Activated naive CD8-positive, alpha-beta T cell treated with anti-CD3 and anti-CD28 coated beads, Interleukin-2, amount 50 U/mL, for 24 hours (primary cell): ENCODE data around the gene NPSR1.

ENCODE experiments used
- ATAC-seq: fragments of 150-1000 bp; cut with Tn5 transposase; one replicate; pipeline ENCODE4 v1.10.0; 2021
- DNase-seq: peaks from one replicate; pipeline ENCODE4 v3.0.0; 2021
- H3K27ac Mint-ChIP-seq: one replicate; pipeline ENCODE4 v1.8.0; 2021; ENCODE audit warnings: mild to moderate bottlenecking, mixed read lengths
- H3K27me3 Mint-ChIP-seq: one replicate; pipeline ENCODE4 v1.8.0; 2021; ENCODE audit warnings: mixed read lengths
- H3K36me3 Mint-ChIP-seq: one replicate; pipeline ENCODE4 v1.8.0; 2021; ENCODE audit warnings: low read depth, mixed read lengths
- H3K4me1 Mint-ChIP-seq: one replicate; pipeline ENCODE4 v1.8.0; 2021; ENCODE audit warnings: mixed read lengths
- H3K4me3 Mint-ChIP-seq: one replicate; pipeline ENCODE4 v1.8.0; 2021; ENCODE audit warnings: mild to moderate bottlenecking, moderate library complexity, mixed read lengths
- H3K9me3 Mint-ChIP-seq: one replicate; pipeline ENCODE4 v1.8.0; 2021; ENCODE audit warnings: mixed read lengths

NPSR1 gene

DNA sequence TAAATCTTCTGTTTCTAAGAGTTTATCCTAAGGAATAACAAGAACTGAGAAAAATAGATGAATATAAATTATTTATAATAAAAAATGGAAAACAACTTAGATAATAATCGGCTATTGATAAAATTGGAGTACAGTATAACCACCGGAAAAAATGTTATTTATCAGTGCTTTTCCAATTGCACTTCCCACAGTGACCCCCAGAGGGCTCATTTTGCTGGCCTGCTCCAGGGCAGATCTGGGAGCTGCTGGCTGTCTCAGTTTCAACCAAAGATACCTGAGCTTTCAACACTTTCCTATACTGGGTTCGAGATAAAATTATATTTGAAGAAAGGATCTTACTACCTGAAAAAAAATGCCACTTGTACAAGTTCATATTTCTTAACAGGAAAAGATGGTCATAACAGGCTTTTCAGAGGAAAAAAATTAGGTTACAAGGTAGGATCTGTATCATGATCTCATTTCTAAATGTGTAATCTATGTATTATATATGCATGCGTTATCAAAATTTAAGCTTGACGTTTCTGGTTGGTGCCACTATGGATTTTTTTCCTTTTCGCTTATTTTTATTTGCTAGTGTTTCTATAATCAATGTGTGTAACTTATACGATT, 165.7 kb downstream of the NPSR1 start:
- DNase-seq (peak; percentile 59), ATAC-seq (no peak)
- H3K4me1 Mint-ChIP-seq, result no peaks in the 10 kb centered on the region
- no peak overlapping the region for H3K4me3 Mint-ChIP-seq
- peaks cover 5% of the 10 kb centered on the region for H3K27me3 Mint-ChIP-seq
- H3K27ac Mint-ChIP-seq, result no peak overlapping the region
- no peaks in the 10 kb centered on the region for H3K9me3 Mint-ChIP-seq
- no peaks in the 10 kb centered on the region for H3K36me3 Mint-ChIP-seq

DNA sequence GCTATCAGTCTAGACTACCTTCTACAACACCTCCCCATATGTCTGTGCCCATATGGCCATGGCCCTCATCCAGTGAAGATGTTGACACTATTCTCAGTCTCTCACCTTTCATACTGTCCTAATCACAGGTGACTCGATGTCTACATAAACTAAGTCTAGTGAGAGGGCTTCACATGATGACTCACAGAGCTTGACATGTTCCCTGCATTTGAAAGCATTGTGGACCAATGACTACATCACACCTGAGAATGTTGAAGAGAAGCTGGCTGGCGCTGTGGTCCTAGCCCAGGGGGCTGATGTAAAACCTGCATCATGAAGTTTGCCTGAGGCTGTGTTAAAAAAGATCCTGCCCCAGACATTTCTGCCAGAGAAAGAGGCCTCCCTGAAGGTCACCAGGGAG, 167.2 kb downstream of the NPSR1 start:
- Mint-ChIP-seq H3K27ac (no peak overlapping the region), H3K4me1 (no peaks in the 10 kb centered on the region), H3K27me3 (peaks cover 5% of the 10 kb centered on the region), H3K4me3 (no peak overlapping the region), H3K36me3 (no peaks in the 10 kb centered on the region), H3K9me3 (no peaks in the 10 kb centered on the region)
- DNase-seq (no peak), ATAC-seq (peak; percentile 28)

- Mint-ChIP-seq H3K9me3 (no peaks in the 10 kb centered on the region), H3K27ac (no peak overlapping the region), H3K4me1 (no peaks in the 10 kb centered on the region), H3K27me3 (no peaks in the 10 kb centered on the region), H3K36me3 (no peaks in the 10 kb centered on the region), H3K4me3 (no peak overlapping the region)
- no peak for DNase-seq
- no peak for ATAC-seq
Measured at GRCh38 chr7:34830390-34830789, 172.4 kb downstream of the NPSR1 start.

- no peak overlapping the region for H3K27ac Mint-ChIP-seq
- H3K27me3 Mint-ChIP-seq, result no peaks in the 10 kb centered on the region
- no peak overlapping the region for H3K4me3 Mint-ChIP-seq
- H3K4me1 Mint-ChIP-seq, result no peaks in the 10 kb centered on the region
- no peaks in the 10 kb centered on the region for H3K9me3 Mint-ChIP-seq
- H3K36me3 Mint-ChIP-seq, result no peaks in the 10 kb centered on the region
- DNase-seq (no peak), ATAC-seq (no peak)
Measured at GRCh38 chr7:34831436-34831835, 173.4 kb downstream of the NPSR1 start.

DNA sequence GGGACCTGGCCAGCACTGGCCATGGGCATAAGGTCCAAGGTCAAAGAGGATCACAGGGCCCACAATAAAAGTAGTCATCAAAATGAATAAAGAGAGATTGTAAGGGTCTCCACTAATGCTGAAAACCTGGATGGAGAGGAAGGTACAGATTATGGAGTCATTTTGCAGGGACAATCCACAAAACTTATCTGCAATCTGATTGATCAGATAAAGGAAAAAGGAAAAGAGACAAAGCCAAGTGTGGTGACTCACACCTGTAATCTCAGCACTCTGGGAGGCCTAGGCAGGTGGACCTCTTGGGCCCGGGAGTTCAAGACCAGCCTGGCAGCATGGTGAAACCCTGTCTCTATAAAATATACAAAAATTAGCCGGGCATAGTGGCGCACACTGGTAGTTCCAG, 174.0 kb downstream of the NPSR1 start:
- ATAC-seq (no peak), DNase-seq (no peak)
- Mint-ChIP-seq H3K27me3 (no peaks in the 10 kb centered on the region), H3K4me3 (no peak overlapping the region), H3K4me1 (no peaks in the 10 kb centered on the region), H3K36me3 (no peaks in the 10 kb centered on the region), H3K9me3 (no peaks in the 10 kb centered on the region), H3K27ac (no peak overlapping the region)

- Mint-ChIP-seq H3K27ac (no peak overlapping the region), H3K4me3 (no peak overlapping the region), H3K27me3 (peaks cover 11% of the 10 kb centered on the region), H3K36me3 (no peaks in the 10 kb centered on the region), H3K4me1 (no peaks in the 10 kb centered on the region), H3K9me3 (no peaks in the 10 kb centered on the region)
- ATAC-seq (no peak), DNase-seq (no peak)
Measured at GRCh38 chr7:34835901-34836600, 178.0 kb downstream of the NPSR1 start.

DNA sequence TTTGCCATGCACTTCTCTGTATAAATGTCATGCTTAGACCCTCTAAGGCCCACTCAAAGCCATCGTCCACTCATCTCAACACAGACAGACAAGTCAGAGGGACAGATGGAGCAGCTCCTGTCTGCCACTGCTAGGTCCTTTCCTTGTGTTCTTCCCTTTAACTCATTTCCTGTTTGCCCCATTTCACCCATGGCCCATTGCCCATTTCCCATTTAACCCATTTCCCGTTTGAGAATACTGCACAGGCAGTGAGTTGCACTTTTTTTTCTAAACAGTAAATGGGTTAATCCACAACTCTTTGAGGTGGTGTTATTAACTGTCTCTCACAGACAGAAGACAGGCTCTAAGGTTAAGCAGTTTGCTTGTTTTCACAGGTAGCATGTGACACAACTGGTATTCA, 179.3 kb downstream of the NPSR1 start:
- DNase-seq (no peak), ATAC-seq (no peak)
- peaks cover 11% of the 10 kb centered on the region for H3K27me3 Mint-ChIP-seq
- no peaks in the 10 kb centered on the region for H3K9me3 Mint-ChIP-seq
- no peak overlapping the region for H3K27ac Mint-ChIP-seq
- no peaks in the 10 kb centered on the region for H3K36me3 Mint-ChIP-seq
- no peaks in the 10 kb centered on the region for H3K4me1 Mint-ChIP-seq
- H3K4me3 Mint-ChIP-seq, result no peak overlapping the region

DNA sequence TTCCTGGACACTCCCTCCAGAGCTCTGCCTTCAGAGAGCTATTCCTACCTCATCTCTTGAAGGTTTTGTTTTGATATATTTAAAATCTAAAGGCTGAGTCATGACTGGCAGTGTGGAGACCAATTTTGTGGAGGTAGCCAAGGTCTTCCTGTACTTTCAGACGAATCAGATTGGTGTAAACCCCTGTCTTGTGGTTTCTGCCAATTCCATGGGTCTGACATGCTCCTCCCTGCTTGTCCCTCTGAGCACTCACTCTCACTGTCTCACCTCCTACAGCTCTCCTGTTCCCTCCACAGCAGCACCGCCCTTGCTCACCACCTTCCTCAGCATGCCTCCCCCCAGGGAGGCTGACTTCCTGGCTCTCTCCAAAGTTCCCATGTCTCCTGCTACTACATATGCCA, 179.8 kb downstream of the NPSR1 start:
- H3K4me1 Mint-ChIP-seq, result no peaks in the 10 kb centered on the region
- DNase-seq (no peak), ATAC-seq (no peak)
- peaks cover 11% of the 10 kb centered on the region for H3K27me3 Mint-ChIP-seq
- H3K27ac Mint-ChIP-seq, result no peak overlapping the region
- H3K4me3 Mint-ChIP-seq, result no peak overlapping the region
- H3K9me3 Mint-ChIP-seq, result no peaks in the 10 kb centered on the region
- no peaks in the 10 kb centered on the region for H3K36me3 Mint-ChIP-seq

DNA sequence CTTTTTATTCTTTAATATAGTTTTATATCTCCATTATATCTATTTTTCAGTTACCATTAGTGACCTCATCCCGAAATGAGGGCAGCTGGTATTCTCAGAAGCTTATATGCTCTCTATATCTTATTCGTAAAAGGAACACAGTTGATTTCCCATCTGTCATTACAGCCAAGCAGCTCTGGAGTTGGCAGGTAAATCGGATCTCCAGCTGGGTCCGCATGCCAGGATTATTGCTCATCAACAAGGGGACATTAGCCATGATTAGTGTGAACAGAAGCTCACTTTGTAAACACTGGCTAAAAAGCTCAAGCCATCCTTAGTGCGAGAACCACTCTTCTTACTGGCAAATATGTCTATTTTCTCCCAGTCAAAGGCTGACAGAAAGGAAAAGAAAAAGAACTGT, 180.3 kb downstream of the NPSR1 start:
- H3K4me3 Mint-ChIP-seq, result no peak overlapping the region
- no peak for DNase-seq
- no peak overlapping the region for H3K27ac Mint-ChIP-seq
- peaks cover 11% of the 10 kb centered on the region for H3K27me3 Mint-ChIP-seq
- H3K4me1 Mint-ChIP-seq, result no peaks in the 10 kb centered on the region
- ATAC-seq, result no peak
- no peaks in the 10 kb centered on the region for H3K9me3 Mint-ChIP-seq
- H3K36me3 Mint-ChIP-seq, result no peaks in the 10 kb centered on the region

- no peak overlapping the region for H3K4me3 Mint-ChIP-seq
- peaks cover 14% of the 10 kb centered on the region for H3K27me3 Mint-ChIP-seq
Measured at GRCh38 chr7:34839645-34840044, 181.6 kb downstream of the NPSR1 start.

GRCh38 chr7:34840176-34840785, 182.3 kb downstream of the NPSR1 start:
- Mint-ChIP-seq H3K4me1 (no peaks in the 10 kb centered on the region), H3K4me3 (no peak overlapping the region), H3K27me3 (peaks cover 15% of the 10 kb centered on the region), H3K27ac (no peak overlapping the region), H3K36me3 (no peaks in the 10 kb centered on the region), H3K9me3 (no peaks in the 10 kb centered on the region)
- DNase-seq (no peak), ATAC-seq (no peak)

More at GRCh38 chr7:34839645-34840044, 181.6 kb downstream of the NPSR1 start:
- Mint-ChIP-seq H3K9me3 (no peaks in the 10 kb centered on the region), H3K36me3 (no peaks in the 10 kb centered on the region), H3K27ac (no peak overlapping the region), H3K4me1 (no peaks in the 10 kb centered on the region)
- no peak for ATAC-seq
- DNase-seq, result no peak

DNA sequence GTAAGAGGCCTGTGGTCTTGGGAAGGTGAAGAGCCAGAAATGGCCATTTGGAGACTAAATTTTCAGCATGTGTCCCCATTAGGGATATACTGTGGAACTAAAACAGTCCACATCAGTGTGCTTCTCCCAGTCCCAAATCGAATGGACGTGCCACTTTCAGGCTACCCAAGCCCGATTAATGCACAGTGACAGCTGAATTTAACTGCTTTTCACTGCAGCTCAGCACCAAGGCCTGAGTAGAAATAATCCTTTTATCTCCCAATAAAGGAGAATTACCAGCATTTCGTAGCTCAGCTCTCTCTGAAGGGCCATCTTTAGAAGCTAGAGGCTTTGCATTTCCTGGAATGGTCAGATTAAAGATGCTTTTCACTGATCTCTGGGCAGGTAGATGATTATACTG, 183.3 kb downstream of the NPSR1 start:
- H3K9me3 Mint-ChIP-seq, result no peaks in the 10 kb centered on the region
- no peak overlapping the region for H3K27ac Mint-ChIP-seq
- H3K4me1 Mint-ChIP-seq, result peaks cover 4% of the 10 kb centered on the region
- ATAC-seq (no peak), DNase-seq (no peak)
- H3K36me3 Mint-ChIP-seq, result no peaks in the 10 kb centered on the region
- H3K27me3 Mint-ChIP-seq, result peaks cover 17% of the 10 kb centered on the region
- H3K4me3 Mint-ChIP-seq, result no peak overlapping the region

- ATAC-seq, result no peak
- no peak for DNase-seq
- Mint-ChIP-seq H3K27me3 (peaks cover 20% of the 10 kb centered on the region), H3K9me3 (no peaks in the 10 kb centered on the region), H3K4me3 (no peak overlapping the region), H3K27ac (no peak overlapping the region), H3K4me1 (peaks cover 4% of the 10 kb centered on the region), H3K36me3 (no peaks in the 10 kb centered on the region)
Measured at GRCh38 chr7:34842782-34843181, 184.8 kb downstream of the NPSR1 start.

- DNase-seq, result no peak
- no peak overlapping the region for H3K27ac Mint-ChIP-seq
- no peaks in the 10 kb centered on the region for H3K36me3 Mint-ChIP-seq
- H3K4me1 Mint-ChIP-seq, result peaks cover 4% of the 10 kb centered on the region
- H3K9me3 Mint-ChIP-seq, result no peaks in the 10 kb centered on the region
- no peak overlapping the region for H3K4me3 Mint-ChIP-seq
- no peak for ATAC-seq
- H3K27me3 Mint-ChIP-seq, result peaks cover 15% of the 10 kb centered on the region
Measured at GRCh38 chr7:34844406-34844805, 186.4 kb downstream of the NPSR1 start.

- no peak overlapping the region for H3K4me3 Mint-ChIP-seq
- no peak for ATAC-seq
- DNase-seq, result no peak
- peaks cover 10% of the 10 kb centered on the region for H3K27me3 Mint-ChIP-seq
- peaks cover 4% of the 10 kb centered on the region for H3K4me1 Mint-ChIP-seq
- H3K9me3 Mint-ChIP-seq, result no peaks in the 10 kb centered on the region
- H3K27ac Mint-ChIP-seq, result no peak overlapping the region
- no peaks in the 10 kb centered on the region for H3K36me3 Mint-ChIP-seq
Measured at GRCh38 chr7:34844936-34845665, 187.1 kb downstream of the NPSR1 start.
